Measurements from ENCODE around the gene PROCR.

Gene PROCR

GRCh38 chr20:35226126-35226883, 54.4 kb downstream of the PROCR start, which contains the start of gene MMP24:
MMP24 (plus strand) TSS chr20:35226690; CDS start chr20:35226739, 49 bp downstream.
- DNase-seq (ENCODE audit: low read depth): no peak
- TF ChIP-seq MAX (IDR thresholded peaks at IDR 0.05; ENCODE audit: low read depth, low read length) (no peak), POLR2A (IDR thresholded peaks at IDR 0.05; ENCODE audit: extremely low read depth, insufficient read length) (no peak), MYC (IDR thresholded peaks at IDR 0.05; ENCODE audit: low read depth, low read length) (no peak)
- no peak within 1 kb of the TSS for H3K4me3 ChIP-seq (ENCODE audit: low read depth, low read length)

Data from NB4 (cell line).